Heart left ventricle (tissue), 16 donors: ENCODE results near the gene HOXC11. TPM values are rescaled to one million over a fixed set of nuclear protein-coding genes. Genes with fewer than 3 reads are reported as not detected.

Experiments used
- ATAC-seq, 4 donors: fragments of 200-7000 bp; cut with Tn5 transposase; one replicate each; pipeline ENCODE4 v1.9.1; 2020 to 2022; ENCODE audit warnings: moderate library complexity in 4 of 4, mild to moderate bottlenecking in 3 of 4, moderate number of reproducible peaks in 1 of 4
- DNase-seq, 5 donors: peaks; one replicate each; pipeline ENCODE4 v3.0.0-alpha.2; 2020
- H3K27ac ChIP-seq, 12 donors: fragments of 200-600 bp; sonication (generic) in 4 of 12; one replicate each; pipeline versions ENCODE4 v1.5.0 to v1.8.0; 2016 to 2022; ENCODE audit warnings: mild to moderate bottlenecking in 2 of 12
- H3K27me3 ChIP-seq, 9 donors: fragments of 200-600 bp; sonication (generic) in 2 of 9; one replicate each; pipeline versions ENCODE4 v1.5.1 to v1.8.0; 2016 to 2022; ENCODE audit warnings: mild to moderate bottlenecking in 3 of 9
- H3K36me3 ChIP-seq, 9 donors: fragments of 200-600 bp; sonication (generic) in 2 of 9; one replicate each; pipeline versions ENCODE4 v1.5.0 to v1.8.0; 2018 to 2022; ENCODE audit warnings: mild to moderate bottlenecking in 2 of 9
- H3K4me1 ChIP-seq, 12 donors: fragments of 200-600 bp; sonication (generic) in 4 of 12; one replicate each; pipeline versions ENCODE4 v1.5.0 to v1.8.0; 2016 to 2022; ENCODE audit warnings: mild to moderate bottlenecking in 3 of 12
- H3K4me3 ChIP-seq, 12 donors: fragments of 200-600 bp; sonication (generic) in 4 of 12; one replicate each; pipeline versions ENCODE4 v1.5.0 to v1.8.0; 2017 to 2022; ENCODE audit warnings: mild to moderate bottlenecking in 9 of 12, moderate library complexity in 4 of 12
- H3K9me3 ChIP-seq, 12 donors: fragments of 200-600 bp; sonication (generic) in 4 of 12; one replicate each; pipeline versions ENCODE4 v1.5.0 to v1.8.0; 2016 to 2022; ENCODE audit warnings: mild to moderate bottlenecking in 1 of 12
- POLR2A ChIP-seq, 2 donors: fragments of 450-650 bp; IDR thresholded peaks; one replicate each; pipeline ENCODE4 v1.6.1; 2017; ENCODE audit warnings: antibody characterized with exemption in 2 of 2, mild to moderate bottlenecking in 2 of 2, moderate library complexity in 2 of 2
- WGBS, 4 donors: extraction: QIAGEN DNeasy Blood & Tissue Kit in 2 of 4; methylation state at CpG; one replicate each; pipeline versions ENCODE4 v1.1.5 to v1.1.7; 2013 to 2018; 5-methylcytosine and 5-hydroxymethylcytosine counted together
- intact Hi-C, 10 donors: fragments of 100-400 bp; cut with DNase I; formaldehyde crosslinking; loops; one replicate each; pipeline versions ENCODE4 v1.11.1 to v1.14.2; 2022
- polyA plus RNA-seq, 2 donors: library from polyadenylated mRNA; stranded (reverse); fragments of 200-250 nt; gene quantifications; one replicate each; pipeline ENCODE4 v1.2.3, GENCODE V29; 2013
- total RNA-seq, 9 donors: library from RNA; depleted of rRNA in 2 of 9; stranded (reverse); fragments of >200 nt in 2 of 9; fragmentation: NEBNext Ultra II Directional in 3 of 9; extraction: Animal tissue kit (Norgen Biotek cat#: 25700) in 3 of 9; gene quantifications; one replicate each; pipeline versions ENCODE4 v1.1.0 to v1.2.4, GENCODE V29; 2016 to 2023
- TF ChIP-seq, protein P1 (sequence below), 12 donors: fragments of 200-600 bp; sonication (generic) in 4 of 12; IDR thresholded peaks; one replicate each; pipeline versions ENCODE4 v1.5.0 to v1.8.0; 2018 to 2022; ENCODE audit warnings: antibody characterized with exemption in 12 of 12, mild to moderate bottlenecking in 5 of 12
- donor health status: ischemic (EF 13 %, LVEDD 7.1; RV severe dilation, severe dysfunction).
- donor health status: healthy with polysubstance abuse.
- donor health status: DM: no; HTN: yes; CAD: no.
- donor health status: DM: no; HTN: no; CAD: no.
- donor health status: ischemic (EF 25% LVEDD 6.9; RV normal size, moderate dysfunction).
- donor health status: ischemic (EF 25% LVEDD 5.7; RV mildly dilated, moderate dysfunction).
- donor health status: healthy.
- donor health status: DM: yes; HTN: yes; CAD: no.
- donor health status: ischemic (EF 35%, LVEDD 5.7; RV mildly dilated, moderate dysfunction).
- donor health status: nonischemic (EF 11% LVEDD 7.7; RV severe dilation, severe dysfunction).
- donor health status: DM: yes; HTN: yes; CAD: no.
- donor health status: PGD.
- donor health status: ischemic (EF 29% LVEDD 5.4; RV normal size, mild dysfunction).
- donor health status: nonischemic (EF 23%, LVEDD 6.1; RV moderate dilation, normal function).

HOXC11 gene
- total and polyA plus RNA-seq, 11 donors, result not detected

DNA sequence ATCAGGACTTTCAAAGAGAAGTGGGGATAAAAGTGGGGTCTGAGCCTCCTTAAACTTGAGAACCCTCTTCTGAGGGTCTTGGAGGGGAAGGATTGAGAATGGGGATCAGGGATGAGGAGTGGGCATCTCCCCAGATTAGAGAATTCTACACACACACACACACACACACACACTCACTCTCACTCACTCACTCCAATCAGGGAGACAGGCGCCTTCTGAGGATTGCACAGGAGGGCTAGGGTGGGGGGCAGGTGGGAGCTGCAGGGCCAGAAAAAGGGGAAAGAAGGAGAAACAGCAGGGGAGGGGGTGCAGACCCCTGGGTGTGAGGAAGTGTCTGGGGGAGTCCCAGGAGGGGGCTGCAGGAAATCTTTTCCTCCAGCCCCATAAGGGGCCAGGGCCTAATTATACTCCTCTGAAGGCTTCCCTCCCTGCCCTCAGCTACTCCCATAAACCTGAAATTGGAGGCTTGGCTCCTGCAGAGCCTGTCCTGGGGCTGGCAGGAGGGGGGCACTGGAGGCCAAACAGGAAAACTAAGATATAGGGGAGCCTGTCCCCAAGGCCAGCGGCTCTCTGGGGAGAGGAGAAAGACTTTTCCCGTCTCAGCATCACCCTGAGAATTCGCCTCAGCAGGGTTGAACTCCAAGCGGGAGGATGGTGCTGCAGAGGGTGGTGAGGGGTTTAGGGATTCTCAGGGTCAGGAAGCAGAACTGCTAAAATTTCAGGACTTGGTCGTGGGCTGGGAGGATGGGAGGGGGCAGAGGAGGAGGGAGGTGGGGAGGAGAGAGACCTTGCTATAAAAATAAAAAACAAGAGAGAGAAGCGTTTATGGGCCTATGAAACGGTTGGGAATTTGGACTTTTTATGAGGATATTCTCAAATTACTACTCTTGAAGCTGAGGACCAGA lies 28.6 kb downstream of the HOXC11 start:
- Histone ChIP-seq H3K36me3 (no peaks in the 10 kb centered on the region), H3K9me3 (no peaks in the 10 kb centered on the region), H3K4me1 (peaks cover 0 to 28% (median 14%) of the 10 kb centered on the region in 12 donors), H3K27me3 (peaks cover 77 to 100% (median 100%) of the 10 kb centered on the region in 9 donors), H3K4me3 (no peak overlapping the region), H3K27ac (no peak overlapping the region)
- TF ChIP-seq, protein P1, sequence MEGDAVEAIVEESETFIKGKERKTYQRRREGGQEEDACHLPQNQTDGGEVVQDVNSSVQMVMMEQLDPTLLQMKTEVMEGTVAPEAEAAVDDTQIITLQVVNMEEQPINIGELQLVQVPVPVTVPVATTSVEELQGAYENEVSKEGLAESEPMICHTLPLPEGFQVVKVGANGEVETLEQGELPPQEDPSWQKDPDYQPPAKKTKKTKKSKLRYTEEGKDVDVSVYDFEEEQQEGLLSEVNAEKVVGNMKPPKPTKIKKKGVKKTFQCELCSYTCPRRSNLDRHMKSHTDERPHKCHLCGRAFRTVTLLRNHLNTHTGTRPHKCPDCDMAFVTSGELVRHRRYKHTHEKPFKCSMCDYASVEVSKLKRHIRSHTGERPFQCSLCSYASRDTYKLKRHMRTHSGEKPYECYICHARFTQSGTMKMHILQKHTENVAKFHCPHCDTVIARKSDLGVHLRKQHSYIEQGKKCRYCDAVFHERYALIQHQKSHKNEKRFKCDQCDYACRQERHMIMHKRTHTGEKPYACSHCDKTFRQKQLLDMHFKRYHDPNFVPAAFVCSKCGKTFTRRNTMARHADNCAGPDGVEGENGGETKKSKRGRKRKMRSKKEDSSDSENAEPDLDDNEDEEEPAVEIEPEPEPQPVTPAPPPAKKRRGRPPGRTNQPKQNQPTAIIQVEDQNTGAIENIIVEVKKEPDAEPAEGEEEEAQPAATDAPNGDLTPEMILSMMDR (IDR thresholded peaks at IDR 0.05), result no peak
- TF ChIP-seq POLR2A (IDR thresholded peaks at IDR 0.05), result no peak
- ATAC-seq (no peak), DNase-seq (no peak)
- intact Hi-C loops, result loop anchor here in 1 of 10 donors (10.0 kb wide), 1 partner anchor 373 kb away; no protein-coding TSS in a partner anchor
- WGBS, 4 donors, result 19 to 27% (median 24%) methylated on average over 8 of the region's 8 CpGs

DNA sequence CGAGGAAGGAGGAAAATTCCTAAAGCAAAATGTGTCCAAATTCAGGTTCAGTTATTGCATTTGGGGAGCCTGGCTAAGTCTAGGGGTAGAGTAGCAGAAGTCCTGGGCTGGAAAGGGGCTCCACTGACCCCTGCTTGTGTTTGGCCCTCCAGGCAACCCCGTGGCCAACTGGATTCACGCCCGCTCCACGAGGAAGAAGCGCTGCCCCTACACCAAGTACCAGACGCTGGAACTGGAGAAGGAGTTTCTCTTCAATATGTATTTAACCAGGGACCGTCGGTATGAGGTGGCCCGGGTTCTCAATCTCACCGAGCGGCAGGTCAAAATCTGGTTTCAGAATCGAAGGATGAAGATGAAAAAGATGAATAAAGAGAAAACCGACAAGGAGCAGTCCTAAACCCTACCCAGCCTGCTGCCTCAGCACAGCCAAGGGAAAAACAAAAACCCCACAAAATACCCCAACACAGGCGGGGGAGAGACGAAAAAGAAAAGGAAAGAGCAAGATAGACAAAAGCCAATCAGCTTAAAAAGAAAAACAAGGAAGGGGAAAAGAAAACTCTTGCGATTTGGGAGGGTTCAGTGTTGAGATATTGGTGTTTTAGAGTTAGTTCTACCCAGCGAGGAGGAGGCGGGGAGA lies 29.5 kb downstream of the HOXC11 start:
- Histone ChIP-seq H3K4me1 (peaks cover 0 to 26% (median 14%) of the 10 kb centered on the region in 12 donors), H3K4me3 (no peak overlapping the region), H3K9me3 (no peaks in the 10 kb centered on the region), H3K27me3 (peaks cover 71 to 100% (median 100%) of the 10 kb centered on the region in 9 donors), H3K27ac (no peak overlapping the region), H3K36me3 (no peaks in the 10 kb centered on the region)
- DNase-seq (no peak), ATAC-seq (no peak)
- WGBS, 4 donors, result 12 to 15% (median 14%) methylated on average over 19 of the region's 19 CpGs
- intact Hi-C loops, result loop anchor here in 1 of 10 donors (10.0 kb wide), 1 partner anchor 372 kb away; no protein-coding TSS in a partner anchor
- TF ChIP-seq, protein P1 (IDR thresholded peaks at IDR 0.05), result no peak

DNA sequence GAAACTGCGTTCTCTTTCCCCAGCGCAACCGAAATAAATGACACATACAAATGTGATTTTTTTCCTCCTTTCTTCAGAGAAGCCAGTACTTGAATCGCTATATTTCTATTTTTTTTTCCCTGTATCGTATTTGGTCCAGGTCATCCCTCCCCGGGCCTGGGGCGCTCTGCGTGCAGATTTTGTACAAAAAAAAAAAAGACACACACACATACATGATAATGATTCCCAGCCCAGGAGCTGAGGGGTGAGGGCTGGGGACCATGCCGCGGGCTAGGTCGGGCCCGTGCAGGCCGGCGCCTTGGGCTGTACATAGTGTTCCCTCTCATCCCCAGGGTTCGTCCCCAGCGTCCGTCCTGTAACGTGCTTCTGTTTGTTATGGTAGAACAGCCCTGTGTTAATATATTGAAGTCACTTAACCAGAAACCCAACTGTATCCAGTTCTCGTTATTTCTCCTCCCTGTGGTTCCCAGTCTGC lies 30.0 kb downstream of the HOXC11 start:
- Histone ChIP-seq H3K27me3 (peaks cover 71 to 100% (median 100%) of the 10 kb centered on the region in 9 donors), H3K27ac (no peak overlapping the region), H3K9me3 (no peaks in the 10 kb centered on the region), H3K4me3 (no peak overlapping the region), H3K4me1 (peaks cover 0 to 24% (median 14%) of the 10 kb centered on the region in 12 donors), H3K36me3 (no peaks in the 10 kb centered on the region)
- TF ChIP-seq, protein P1 (IDR thresholded peaks at IDR 0.05), result no peak
- no peak for TF ChIP-seq POLR2A (IDR thresholded peaks at IDR 0.05)
- WGBS, 4 donors, result 14 to 22% (median 18%) methylated on average over 19 of the region's 19 CpGs
- intact Hi-C loops, result loop anchor here in 1 of 10 donors (10.0 kb wide), 1 partner anchor 372 kb away; no protein-coding TSS in a partner anchor
- ATAC-seq, result no peak
- DNase-seq, result no peak

DNA sequence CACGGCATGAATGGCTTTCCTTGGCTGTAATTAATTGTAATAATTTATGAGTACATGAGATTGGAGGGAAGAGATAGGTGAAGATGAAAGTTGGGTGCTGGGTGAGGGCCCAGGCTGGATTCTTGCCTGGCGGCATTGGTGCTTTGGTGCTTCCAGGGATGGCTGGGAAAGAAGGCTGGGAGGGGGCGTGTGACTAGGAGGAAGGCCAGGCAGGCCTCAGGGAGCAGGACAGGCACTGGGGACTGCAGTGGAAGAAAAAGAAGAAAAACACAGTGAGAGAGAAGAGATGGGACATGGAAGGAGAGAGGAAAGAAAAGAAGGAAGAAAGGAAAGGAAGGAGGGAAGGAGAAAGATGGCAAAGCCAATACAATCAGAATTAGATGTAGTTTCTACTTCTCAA lies 30.7 kb downstream of the HOXC11 start:
- Histone ChIP-seq H3K9me3 (no peaks in the 10 kb centered on the region), H3K4me3 (no peak overlapping the region), H3K27ac (no peak overlapping the region), H3K27me3 (peaks cover 71 to 100% (median 100%) of the 10 kb centered on the region in 9 donors), H3K4me1 (peaks cover 0 to 24% (median 14%) of the 10 kb centered on the region in 12 donors), H3K36me3 (no peaks in the 10 kb centered on the region)
- ATAC-seq (no peak), DNase-seq (no peak)
- WGBS, 4 donors, result 27 to 50% (median 37%) methylated on average over 3 of the region's 3 CpGs
- intact Hi-C loops, result loop anchor here in 1 of 10 donors (10.0 kb wide), 1 partner anchor 371 kb away; no protein-coding TSS in a partner anchor
- TF ChIP-seq, protein P1 (IDR thresholded peaks at IDR 0.05), result no peak
- no peak for TF ChIP-seq POLR2A (IDR thresholded peaks at IDR 0.05)
